Measurements from ENCODE around the gene ZBTB16.

DNA sequence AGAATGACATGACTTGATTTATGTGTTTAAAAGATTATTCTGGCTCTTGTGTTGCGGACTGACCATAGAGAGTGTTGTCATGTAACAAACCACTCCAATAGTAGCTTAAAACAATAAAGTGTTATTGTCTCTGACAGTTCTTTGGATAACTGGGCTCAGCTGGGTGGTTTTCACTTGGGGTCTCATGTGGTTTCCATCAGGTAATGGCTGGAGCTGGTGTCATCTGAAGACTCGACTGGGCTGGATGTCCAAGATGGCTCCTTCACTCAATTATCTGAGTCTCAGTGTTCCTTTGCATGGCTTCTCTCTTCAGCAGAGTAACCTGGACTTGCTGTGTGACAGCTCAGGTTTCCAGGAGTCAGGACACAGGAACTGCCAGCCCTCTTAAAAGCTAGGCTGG lies 132.4 kb downstream of the ZBTB16 start:
- no peak for TF ChIP-seq EZH2 (IDR thresholded peaks at IDR 0.05)
- no peak for TF ChIP-seq POLR2AphosphoS5 (IDR thresholded peaks at IDR 0.05; ENCODE audit: borderline replicate concordance, low read depth, low read length)
- no peak for TF ChIP-seq FOXP2 (optimal IDR thresholded peaks at IDR 0.05; ENCODE audit: control extremely low read depth, extremely low read length, insufficient read depth)
